GM12878 (cell line): ENCODE results near the gene PHOSPHO1. TPM values are rescaled to one million over a fixed set of nuclear protein-coding genes. Genes with fewer than 3 reads are reported as not detected.
A peak's percentile ranks its signal among the peaks of the same experiment; 100 is the strongest.

Experiments
- BACH1 ChIP-seq: fragments of 450-650 bp; IDR thresholded peaks from 2 replicates; pipeline ENCODE4 v1.6.1; 2017; ENCODE audit warnings: mild to moderate bottlenecking, borderline replicate concordance
- CBX5 ChIP-seq: sonication (generic); IDR thresholded peaks from 2 replicates; pipeline ENCODE4 v1.6.1; 2016; ENCODE audit warnings: low read depth, moderate library complexity, mild to moderate bottlenecking, inconsistent platforms
- CHD2 ChIP-seq: IDR thresholded peaks from 2 replicates; pipeline ENCODE4 v1.6.1; 2011; ENCODE audit warnings: low read depth, low read length, improper control_type of control experiment, borderline replicate concordance
- CTCF ChIP-seq, 3 experiments: IDR thresholded peaks in 2 of 3; conservative IDR thresholded peaks in 1 of 3; 2 replicates each; pipeline ENCODE4 v1.5.1; 2011; ENCODE audit warnings: low read depth in 3 of 3, low read length in 3 of 3, mild to moderate bottlenecking in 3 of 3, control low read depth in 2 of 3, moderate library complexity in 2 of 3, inconsistent platforms in 1 of 3, mixed read lengths in 1 of 3; ENCODE audit not compliant: control insufficient read depth in 2 of 3, insufficient read depth in 1 of 3; ENCODE audit errors: extremely low read depth in 1 of 3
- EED ChIP-seq: sonication (generic); IDR thresholded peaks from 2 replicates; pipeline ENCODE4 v1.6.1; 2016; ENCODE audit warnings: antibody characterized with exemption, low read depth
- ETV6 ChIP-seq, 2 experiments: fragments of 450-650 bp in 1 of 2; IDR thresholded peaks in 1 of 2; conservative IDR thresholded peaks in 1 of 2; 2 replicates each; pipeline ENCODE4 v1.6.1; 2014; ENCODE audit warnings: antibody characterized with exemption in 1 of 2, borderline replicate concordance in 1 of 2, low read depth in 1 of 2, mild to moderate bottlenecking in 1 of 2, moderate library complexity in 1 of 2
- GATAD2B ChIP-seq: fragments of 450-650 bp; conservative IDR thresholded peaks from 2 replicates; pipeline ENCODE4 v1.6.1; 2017; ENCODE audit warnings: low read depth, mild to moderate bottlenecking, moderate library complexity
- HCFC1 ChIP-seq: fragments of 150-350 bp; IDR thresholded peaks from 2 replicates; pipeline ENCODE4 v1.6.1; 2014; ENCODE audit warnings: low read length
- JUNB ChIP-seq: IDR thresholded peaks from 2 replicates; pipeline ENCODE4 v1.6.1; 2016; ENCODE audit warnings: antibody characterized with exemption, mild to moderate bottlenecking
- MLLT1 ChIP-seq: fragments of 450-650 bp; IDR thresholded peaks from 2 replicates; pipeline ENCODE4 v1.6.1; 2016; ENCODE audit warnings: mild to moderate bottlenecking
- MYB ChIP-seq: fragments of 150-350 bp; IDR thresholded peaks from 2 replicates; pipeline ENCODE4 v1.6.1; 2014; ENCODE audit warnings: mild to moderate bottlenecking, low read depth, low read length, borderline replicate concordance
- MYC ChIP-seq: IDR thresholded peaks from 2 replicates; pipeline ENCODE4 v1.6.1; 2011; ENCODE audit warnings: mild to moderate bottlenecking, low read length, moderate library complexity, inconsistent platforms; ENCODE audit not compliant: insufficient read depth, insufficient replicate concordance, insufficient read length, severe bottlenecking
- NFYA ChIP-seq: IDR thresholded peaks from 2 replicates; pipeline ENCODE4 v1.6.1; 2011; ENCODE audit warnings: low read depth, mild to moderate bottlenecking, low read length, improper control_type of control experiment, borderline replicate concordance
- PKNOX1 ChIP-seq: fragments of 450-650 bp; IDR thresholded peaks from 2 replicates; pipeline ENCODE4 v1.6.1; 2016; ENCODE audit warnings: mild to moderate bottlenecking
- RAD51 ChIP-seq: fragments of 450-650 bp; IDR thresholded peaks from 2 replicates; pipeline ENCODE4 v1.6.1; 2016; ENCODE audit warnings: moderate library complexity, mild to moderate bottlenecking, inconsistent platforms
- RB1 ChIP-seq: fragments of 450-650 bp; formaldehyde crosslinking; IDR thresholded peaks from 2 replicates; pipeline ENCODE4 v1.6.1; 2017; ENCODE audit warnings: mild to moderate bottlenecking, borderline replicate concordance
- RFX5 ChIP-seq: IDR thresholded peaks from 2 replicates; pipeline ENCODE4 v1.6.1; 2011; ENCODE audit warnings: low read depth, low read length, improper control_type of control experiment
- SMC3 ChIP-seq: IDR thresholded peaks from 2 replicates; pipeline ENCODE4 v1.6.1; 2011; ENCODE audit warnings: low read length, improper control_type of control experiment, borderline replicate concordance
- SPI1 ChIP-seq: IDR thresholded peaks from 2 replicates; pipeline ENCODE4 v1.6.1; 2011; ENCODE audit warnings: low read depth, mild to moderate bottlenecking, low read length, moderate library complexity, borderline replicate concordance; ENCODE audit not compliant: insufficient read depth
- SUZ12 ChIP-seq: fragments of 200-600 bp; sonication (generic); IDR thresholded peaks from one replicate; pipeline ENCODE4 v1.6.1; 2018; ENCODE audit warnings: antibody characterized with exemption, mild to moderate bottlenecking; ENCODE audit not compliant: unreplicated experiment
- USF2 ChIP-seq: IDR thresholded peaks from 2 replicates; pipeline ENCODE4 v1.6.1; 2011; ENCODE audit warnings: low read depth, low read length, improper control_type of control experiment, borderline replicate concordance
- YBX1 ChIP-seq: fragments of 450-650 bp; IDR thresholded peaks from 2 replicates; pipeline ENCODE4 v1.6.1; 2016; ENCODE audit warnings: antibody characterized with exemption
- YY1 ChIP-seq: IDR thresholded peaks from 2 replicates; pipeline ENCODE4 v1.6.1; 2011; ENCODE audit warnings: low read depth, mild to moderate bottlenecking, low read length
- ZNF384 ChIP-seq: IDR thresholded peaks from 2 replicates; pipeline ENCODE4 v1.6.1; 2012; ENCODE audit warnings: low read depth, mild to moderate bottlenecking, low read length, improper control_type of control experiment, borderline replicate concordance
- polyA plus RNA-seq, 11 experiments: library from polyadenylated mRNA; depleted of rRNA in 4 of 11; unstranded in 6 of 11; stranded (reverse) in 5 of 11; fragments of >200 nt; fragmentation: Nextera tagmentation in 4 of 11; fragmentation: Illumina TruSeq in 1 of 11; extraction: Ambion mirVana in 4 of 11; extraction: Trizol in 1 of 11; gene quantifications; 1 replicate in 1 of 11; 2 replicates in 10 of 11; pipeline versions ENCODE4 v1.2.1 to v1.2.3, GENCODE V29; 2011 to 2016; ENCODE audit warnings: inconsistent platforms in 2 of 11, missing spikeins in 2 of 11, low read depth in 1 of 11
- total RNA-seq, 4 experiments: library from RNA; depleted of rRNA in 3 of 4; stranded (reverse); fragments of >200 nt in 3 of 4; fragmentation: Illumina TruSeq in 1 of 4; extraction: Trizol in 1 of 4; gene quantifications; 2 replicates each; pipeline versions ENCODE4 v1.2.1 to v1.2.3, GENCODE V29; 2013 to 2021

PHOSPHO1 gene
- total and polyA plus RNA-seq, 10 of the 15 experiments (the other 5 are each of a cell fraction or from before 2014, with no cell fraction given), result 0.03 to 1.5 (median 0.16) TPM; not detected in 2

GRCh38 chr17:49191917-49192741 lies 38.5 kb downstream of the PHOSPHO1 start (continued):
- TF ChIP-seq BACH1, result peak; percentile 17; the same call in 1 of the 2 replicates
- no peak for TF ChIP-seq NFYA
- TF ChIP-seq RFX5, result no peak
- no peak for TF ChIP-seq USF2
- peak; percentile 5; the same call in 1 of the 2 replicates for TF ChIP-seq SPI1
- TF ChIP-seq GATAD2B, result peak; percentile 85; the same call in 1 of the 2 replicates
- no peak for TF ChIP-seq CHD2
- TF ChIP-seq YBX1, result no peak
- TF ChIP-seq SMC3, result no peak; the same call in 1 of the 2 replicates
- peak; percentile 40; the same call in 1 of the 2 replicates for TF ChIP-seq HCFC1
- TF ChIP-seq MYB, result peak; percentile 74
- peak; percentile 82 for TF ChIP-seq RB1
- TF ChIP-seq PKNOX1, result no peak
- peak; percentile 60; the same call in 1 of the 2 replicates for TF ChIP-seq CBX5
- peak in 1 of 2 experiments; percentile 55; a peak in 1 of 4 replicates for TF ChIP-seq ETV6 (conservative IDR thresholded peaks at IDR 0.05 in 1 of 2, IDR thresholded peaks at IDR 0.05 in 1 of 2; ENCODE audit: borderline replicate concordance in 1 of 2, low read depth in 1 of 2)
- TF ChIP-seq RAD51, result peak; percentile 59; the same call in 1 of the 2 replicates
- peak; percentile 32 to 54 (median 37); a peak in 4 of 6 replicates for TF ChIP-seq CTCF (IDR thresholded peaks at IDR 0.05 in 2 of 3, conservative IDR thresholded peaks at IDR 0.05 in 1 of 3; ENCODE audit: control insufficient read depth in 2 of 3, extremely low read depth in 1 of 3, insufficient read depth in 1 of 3, low read depth in 3 of 3, low read length in 3 of 3)
- TF ChIP-seq MLLT1, result 0 out of 2 replicates have a peak, but pooled peaks have one; percentile 61
- no peak for TF ChIP-seq MYC
- peak; percentile 39 for TF ChIP-seq EED
- TF ChIP-seq ZNF384, result no peak
- peak; percentile 82 for TF ChIP-seq YY1
- no peak for TF ChIP-seq JUNB
- TF ChIP-seq SUZ12, result no peak
